Mammary epithelial cell (primary cell): ENCODE data around the gene SCMH1.

Experiments used
- EZH2 ChIP-seq: IDR thresholded peaks from 2 replicates; pipeline ENCODE4 v1.6.1; 2012; ENCODE audit warnings: low read length, inconsistent platforms, borderline replicate concordance
- TF ChIP-seq, protein P1 (sequence below), 2 donors: IDR thresholded peaks in 1 of 2; conservative IDR thresholded peaks in 1 of 2; 2 replicates each; pipeline ENCODE4 v1.5.1; 2011 to 2012; ENCODE audit warnings: inconsistent platforms in 2 of 2, low read length in 2 of 2, mild to moderate bottlenecking in 2 of 2, control low read depth in 1 of 2, low read depth in 1 of 2; ENCODE audit not compliant: insufficient read depth in 1 of 2; ENCODE audit errors: extremely low read depth in 1 of 2

DNA sequence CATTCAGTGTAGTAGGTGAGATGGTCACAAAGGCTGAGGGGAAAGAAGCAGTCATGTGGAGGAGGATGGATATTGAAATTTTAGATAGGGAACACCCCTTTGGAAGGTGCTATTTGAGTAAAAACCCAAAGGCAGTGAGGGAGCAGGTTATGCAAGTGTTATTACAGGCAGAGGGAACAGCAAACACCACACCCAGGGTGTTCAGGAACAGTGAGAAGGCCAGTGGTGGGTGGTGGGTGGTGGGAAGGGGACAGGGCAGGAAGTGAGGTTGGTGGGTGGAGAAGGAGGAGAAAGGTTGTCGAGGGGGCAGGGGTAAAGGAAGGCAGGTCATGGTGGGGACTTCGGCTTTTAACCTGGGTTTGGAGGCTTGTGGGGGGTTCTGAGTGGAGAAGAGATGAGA lies 39.2 kb upstream of the SCMH1 start:
- TF ChIP-seq, protein P1, sequence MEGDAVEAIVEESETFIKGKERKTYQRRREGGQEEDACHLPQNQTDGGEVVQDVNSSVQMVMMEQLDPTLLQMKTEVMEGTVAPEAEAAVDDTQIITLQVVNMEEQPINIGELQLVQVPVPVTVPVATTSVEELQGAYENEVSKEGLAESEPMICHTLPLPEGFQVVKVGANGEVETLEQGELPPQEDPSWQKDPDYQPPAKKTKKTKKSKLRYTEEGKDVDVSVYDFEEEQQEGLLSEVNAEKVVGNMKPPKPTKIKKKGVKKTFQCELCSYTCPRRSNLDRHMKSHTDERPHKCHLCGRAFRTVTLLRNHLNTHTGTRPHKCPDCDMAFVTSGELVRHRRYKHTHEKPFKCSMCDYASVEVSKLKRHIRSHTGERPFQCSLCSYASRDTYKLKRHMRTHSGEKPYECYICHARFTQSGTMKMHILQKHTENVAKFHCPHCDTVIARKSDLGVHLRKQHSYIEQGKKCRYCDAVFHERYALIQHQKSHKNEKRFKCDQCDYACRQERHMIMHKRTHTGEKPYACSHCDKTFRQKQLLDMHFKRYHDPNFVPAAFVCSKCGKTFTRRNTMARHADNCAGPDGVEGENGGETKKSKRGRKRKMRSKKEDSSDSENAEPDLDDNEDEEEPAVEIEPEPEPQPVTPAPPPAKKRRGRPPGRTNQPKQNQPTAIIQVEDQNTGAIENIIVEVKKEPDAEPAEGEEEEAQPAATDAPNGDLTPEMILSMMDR (conservative IDR thresholded peaks at IDR 0.05 in 1 of 2, IDR thresholded peaks at IDR 0.05 in 1 of 2; ENCODE audit: extremely low read depth in 1 of 2, insufficient read depth in 1 of 2, low read depth in 1 of 2, low read length in 2 of 2), result no peak
- no peak for TF ChIP-seq EZH2
